ENCODE results near the gene ITGB3BP.
"Not testable (repeated sequence)": the region's sequence is repeated elsewhere in the genome, so short reads cannot be mapped to it uniquely, and the experiment has no call there.

Gene ITGB3BP

GRCh38 chr1:63501256-63501655 lies 21.8 kb downstream of the ITGB3BP start:
- no peak for DNase-seq

GRCh38 chr1:63498106-63498505 lies 24.9 kb downstream of the ITGB3BP start:
- DNase-seq = no peak

GRCh38 chr1:63497577-63497976 lies 25.4 kb downstream of the ITGB3BP start:
- DNase-seq = no peak

- DNase-seq = no peak
Observed at GRCh38 chr1:63487336-63488065, 35.5 kb downstream of the ITGB3BP start.

- no peak for DNase-seq
Observed at GRCh38 chr1:63486629-63487028, 36.4 kb downstream of the ITGB3BP start.

GRCh38 chr1:63480057-63480456 lies 43.0 kb downstream of the ITGB3BP start:
- no peak for DNase-seq

- no peak for DNase-seq
Observed at GRCh38 chr1:63475761-63476160, 47.3 kb downstream of the ITGB3BP start.

GRCh38 chr1:63468683-63469082 lies 54.3 kb downstream of the ITGB3BP start:
- not testable (repeated sequence) for DNase-seq

- DNase-seq = no peak
Observed at GRCh38 chr1:63466759-63467158, 56.3 kb downstream of the ITGB3BP start.

- DNase-seq = no peak
Observed at GRCh38 chr1:63466181-63466580, 56.8 kb downstream of the ITGB3BP start.

- DNase-seq = no peak
Observed at GRCh38 chr1:63463248-63463647, 59.8 kb downstream of the ITGB3BP start.

GRCh38 chr1:63461661-63462230 lies 61.3 kb downstream of the ITGB3BP start:
- DNase-seq = no peak

GRCh38 chr1:63458750-63459149 lies 64.3 kb downstream of the ITGB3BP start:
- DNase-seq = no peak

- DNase-seq = no peak
Observed at GRCh38 chr1:63454269-63454668, 68.8 kb downstream of the ITGB3BP start.

- DNase-seq = no peak
Observed at GRCh38 chr1:63453232-63453631, 69.8 kb downstream of the ITGB3BP start.

- DNase-seq = no peak
Observed at GRCh38 chr1:63450416-63450815, 72.6 kb downstream of the ITGB3BP start.

GRCh38 chr1:63448731-63449246 lies 74.2 kb downstream of the ITGB3BP start:
- DNase-seq = no peak

GRCh38 chr1:63442141-63442475 lies 80.9 kb downstream of the ITGB3BP start:
- DNase-seq = no peak

- DNase-seq = no peak
Observed at GRCh38 chr1:63435161-63435560, 87.9 kb downstream of the ITGB3BP start.

- DNase-seq = no peak
Observed at GRCh38 chr1:63429281-63429680, 93.7 kb downstream of the ITGB3BP start.

- no peak for DNase-seq
Observed at GRCh38 chr1:63428815-63429214, 94.2 kb downstream of the ITGB3BP start.

GRCh38 chr1:63423649-63424048 lies 99.4 kb downstream of the ITGB3BP start:
- DNase-seq = no peak

- not testable (repeated sequence) for DNase-seq
Observed at GRCh38 chr1:63420746-63421145, 102.3 kb downstream of the ITGB3BP start.

- DNase-seq = no peak
Observed at GRCh38 chr1:63418101-63418500, 104.9 kb downstream of the ITGB3BP start.

Data from CD4-positive, alpha-beta T cell treated with Interleukin-4 for 4 hours (primary cell).